Measurements from ENCODE around the gene CHRNA1. TPM values are rescaled to one million over a fixed set of nuclear protein-coding genes. Genes with fewer than 3 reads are reported as not detected.

CHRNA1 gene
- total and polyA plus RNA-seq, 2 of the 13 experiments (the other 11 are each of a cell fraction or from before 2014, with no cell fraction given), result not detected

DNA sequence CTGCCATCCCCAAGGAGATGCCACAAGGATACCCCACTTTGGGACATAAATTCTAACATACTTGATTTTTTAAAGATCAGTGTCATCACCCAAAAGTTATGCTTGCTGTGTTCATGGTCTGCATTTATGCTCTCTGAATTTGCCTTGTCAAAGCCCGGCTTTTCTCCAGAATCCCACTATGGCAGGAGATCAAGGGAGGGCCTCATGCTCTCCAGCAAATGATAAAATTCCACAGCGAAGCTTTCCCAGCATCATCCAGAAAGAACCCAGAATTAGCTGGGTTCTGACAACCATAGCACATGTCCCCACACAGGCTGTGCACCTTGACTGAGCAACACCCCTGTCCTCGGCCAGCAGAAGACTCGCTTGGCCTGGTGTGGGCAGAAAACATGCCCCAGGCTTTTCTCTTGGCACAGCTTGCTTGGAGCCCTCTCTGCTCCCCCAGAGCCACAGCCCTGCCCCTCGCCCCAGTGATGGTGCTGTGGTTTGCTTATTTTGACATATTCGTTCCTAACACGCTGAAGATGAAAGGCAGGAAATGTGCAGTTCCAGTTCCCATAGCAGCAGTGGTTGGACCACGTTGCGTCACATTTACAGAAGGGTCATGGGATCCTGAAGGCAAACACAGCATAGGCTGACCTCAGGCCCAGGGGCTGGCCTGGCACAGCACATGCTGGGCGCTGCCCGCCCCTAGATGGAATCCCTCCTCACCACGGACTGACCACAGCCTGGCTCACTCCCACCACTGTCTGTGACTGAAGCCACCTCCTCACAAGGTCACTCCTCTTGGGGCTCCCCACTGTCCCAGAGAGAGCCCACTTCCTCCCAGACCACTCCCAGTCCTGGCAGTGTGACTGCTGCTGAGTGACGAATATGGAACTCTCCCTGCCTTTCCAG lies 14.1 kb upstream of the CHRNA1 start (continued):
- TF ChIP-seq KLF12 (CRISPR knock-in tag; IDR thresholded peaks at IDR 0.05; ENCODE audit: borderline replicate concordance), result no peak
- TF ChIP-seq, protein P1, sequence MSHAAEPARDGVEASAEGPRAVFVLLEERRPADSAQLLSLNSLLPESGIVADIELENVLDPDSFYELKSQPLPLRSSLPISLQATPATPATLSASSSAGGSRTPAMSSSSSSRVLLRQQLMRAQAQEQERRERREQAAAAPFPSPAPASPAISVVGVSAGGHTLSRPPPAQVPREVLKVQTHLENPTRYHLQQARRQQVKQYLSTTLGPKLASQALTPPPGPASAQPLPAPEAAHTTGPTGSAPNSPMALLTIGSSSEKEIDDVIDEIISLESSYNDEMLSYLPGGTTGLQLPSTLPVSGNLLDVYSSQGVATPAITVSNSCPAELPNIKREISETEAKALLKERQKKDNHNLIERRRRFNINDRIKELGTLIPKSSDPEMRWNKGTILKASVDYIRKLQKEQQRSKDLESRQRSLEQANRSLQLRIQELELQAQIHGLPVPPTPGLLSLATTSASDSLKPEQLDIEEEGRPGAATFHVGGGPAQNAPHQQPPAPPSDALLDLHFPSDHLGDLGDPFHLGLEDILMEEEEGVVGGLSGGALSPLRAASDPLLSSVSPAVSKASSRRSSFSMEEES (CRISPR knock-in tag; IDR thresholded peaks at IDR 0.05), result peak; percentile 91
- TF ChIP-seq RFX3 (CRISPR knock-in tag; IDR thresholded peaks at IDR 0.05), result peak; percentile 46
- TF ChIP-seq CEBPB (IDR thresholded peaks at IDR 0.05; ENCODE audit: borderline replicate concordance, low read depth, low read length), result peak; percentile 91

DNA sequence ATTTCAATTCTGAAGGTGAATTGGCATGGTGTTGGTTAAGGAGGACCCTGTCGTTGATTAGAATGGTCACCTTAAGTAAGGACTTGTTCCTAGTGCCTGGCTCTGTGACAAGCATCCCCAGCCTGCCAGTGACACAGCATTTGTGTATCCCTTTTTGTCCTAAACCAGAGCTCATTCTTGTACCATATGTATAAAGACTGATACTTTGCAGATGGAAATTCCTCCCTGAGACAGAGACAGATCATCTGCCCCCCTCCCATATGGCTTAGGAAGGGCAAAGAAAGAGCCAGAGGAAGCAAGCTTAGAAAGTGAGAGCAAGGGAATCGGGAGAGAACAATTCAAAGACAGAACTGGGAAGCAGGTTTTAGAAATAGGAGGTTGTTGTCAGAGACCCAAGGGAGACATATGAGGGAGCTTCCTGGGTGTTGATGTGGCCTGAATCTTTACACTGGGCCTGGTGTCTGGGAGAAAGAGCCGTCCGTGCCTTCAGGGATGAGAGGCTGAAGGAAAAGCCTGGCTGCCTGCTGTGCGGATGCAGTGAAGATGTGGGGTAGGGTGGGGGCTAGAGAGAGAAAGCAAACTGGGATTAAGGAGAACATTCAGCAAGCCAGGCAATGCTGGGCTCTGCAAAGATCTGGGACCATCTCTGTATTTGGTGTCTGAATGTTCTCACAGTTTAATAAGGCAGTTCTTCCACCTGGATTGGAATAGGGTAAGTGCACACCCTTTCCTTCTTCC lies 13.2 kb upstream of the CHRNA1 start:
- no peak overlapping the region for H2AFZ ChIP-seq (ENCODE audit: low read length)
- intact Hi-C loops (cut with micrococcal nuclease; ENCODE audit: unreplicated experiment), result no loop called here
- H3K4me1 ChIP-seq (ENCODE audit: insufficient read depth, low read length), result peaks cover under 1% of the 10 kb centered on the region
- no peak overlapping the region for H3K27ac ChIP-seq (ENCODE audit: extremely low read length, insufficient read depth, low read length)
- H3K4me3 ChIP-seq (replicated peaks in 1 of 3; ENCODE audit: insufficient read depth in 1 of 3, low read depth in 2 of 3, low read length in 3 of 3), result no peak overlapping the region
- no peaks in the 10 kb centered on the region for H3K36me3 ChIP-seq (replicated peaks in 1 of 2; ENCODE audit: control insufficient read depth in 1 of 2, insufficient read depth in 2 of 2, low read length in 2 of 2)
- no peak overlapping the region for H3K9ac ChIP-seq (ENCODE audit: insufficient read depth, low read depth, low read length)
- no peak overlapping the region for H3K4me2 ChIP-seq (ENCODE audit: low read depth, low read length)
- H4K20me1 ChIP-seq (ENCODE audit: insufficient read depth, low read length), result no peaks in the 10 kb centered on the region
- no TSS peak for BruUV-seq (replicated peaks)
- DNase-seq (ENCODE audit: low spot score) (no peak), ATAC-seq (no peak), FAIRE-seq (no peak)
- WGBS (ENCODE audit: low lambda C conversion rate), result 18% methylated on average over 5 of the region's 5 CpGs
- no peaks in the 10 kb centered on the region for H3K9me3 ChIP-seq (ENCODE audit: low read length)
- in situ Hi-C loops (cut with HindIII; ENCODE audit: extremely low pct_ligation_motif_present, low pct_unique_long_range_greater_than_20kb), result no loop called here
- TF ChIP-seq, protein P2, sequence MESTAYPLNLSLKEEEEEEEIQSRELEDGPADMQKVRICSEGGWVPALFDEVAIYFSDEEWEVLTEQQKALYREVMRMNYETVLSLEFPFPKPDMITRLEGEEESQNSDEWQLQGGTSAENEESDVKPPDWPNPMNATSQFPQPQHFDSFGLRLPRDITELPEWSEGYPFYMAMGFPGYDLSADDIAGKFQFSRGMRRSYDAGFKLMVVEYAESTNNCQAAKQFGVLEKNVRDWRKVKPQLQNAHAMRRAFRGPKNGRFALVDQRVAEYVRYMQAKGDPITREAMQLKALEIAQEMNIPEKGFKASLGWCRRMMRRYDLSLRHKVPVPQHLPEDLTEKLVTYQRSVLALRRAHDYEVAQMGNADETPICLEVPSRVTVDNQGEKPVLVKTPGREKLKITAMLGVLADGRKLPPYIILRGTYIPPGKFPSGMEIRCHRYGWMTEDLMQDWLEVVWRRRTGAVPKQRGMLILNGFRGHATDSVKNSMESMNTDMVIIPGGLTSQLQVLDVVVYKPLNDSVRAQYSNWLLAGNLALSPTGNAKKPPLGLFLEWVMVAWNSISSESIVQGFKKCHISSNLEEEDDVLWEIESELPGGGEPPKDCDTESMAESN (CRISPR knock-in tag; conservative IDR thresholded peaks at IDR 0.05), result no peak
- TF ChIP-seq ZNF672 (CRISPR knock-in tag; IDR thresholded peaks at IDR 0.05), result no peak
- TF ChIP-seq ATF7 (IDR thresholded peaks at IDR 0.05), result no peak
- TF ChIP-seq ATF7 (CRISPR knock-in tag; IDR thresholded peaks at IDR 0.05), result no peak
- TF ChIP-seq, protein P3, sequence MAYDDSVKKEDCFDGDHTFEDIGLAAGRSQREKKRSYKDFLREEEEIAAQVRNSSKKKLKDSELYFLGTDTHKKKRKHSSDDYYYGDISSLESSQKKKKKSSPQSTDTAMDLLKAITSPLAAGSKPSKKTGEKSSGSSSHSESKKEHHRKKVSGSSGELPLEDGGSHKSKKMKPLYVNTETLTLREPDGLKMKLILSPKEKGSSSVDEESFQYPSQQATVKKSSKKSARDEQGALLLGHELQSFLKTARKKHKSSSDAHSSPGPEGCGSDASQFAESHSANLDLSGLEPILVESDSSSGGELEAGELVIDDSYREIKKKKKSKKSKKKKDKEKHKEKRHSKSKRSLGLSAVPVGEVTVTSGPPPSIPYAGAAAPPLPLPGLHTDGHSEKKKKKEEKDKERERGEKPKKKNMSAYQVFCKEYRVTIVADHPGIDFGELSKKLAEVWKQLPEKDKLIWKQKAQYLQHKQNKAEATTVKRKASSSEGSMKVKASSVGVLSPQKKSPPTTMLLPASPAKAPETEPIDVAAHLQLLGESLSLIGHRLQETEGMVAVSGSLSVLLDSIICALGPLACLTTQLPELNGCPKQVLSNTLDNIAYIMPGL (CRISPR knock-in tag; IDR thresholded peaks at IDR 0.05; ENCODE audit: borderline replicate concordance in 1 of 2, low read depth in 1 of 2), result no peak
- no peak for TF ChIP-seq ZNF460 (CRISPR knock-in tag; IDR thresholded peaks at IDR 0.05; ENCODE audit: borderline replicate concordance)
- TF ChIP-seq CBX1 (IDR thresholded peaks at IDR 0.05; ENCODE audit: low read depth), result no peak
- TF ChIP-seq SP1 (IDR thresholded peaks at IDR 0.05), result no peak
- TF ChIP-seq SP1 (CRISPR knock-in tag; IDR thresholded peaks at IDR 0.05), result no peak
- TF ChIP-seq TAF1 (CRISPR knock-in tag; IDR thresholded peaks at IDR 0.05), result no peak
- TF ChIP-seq ZNF30 (CRISPR knock-in tag; IDR thresholded peaks at IDR 0.05), result no peak
- TF ChIP-seq, protein P4, sequence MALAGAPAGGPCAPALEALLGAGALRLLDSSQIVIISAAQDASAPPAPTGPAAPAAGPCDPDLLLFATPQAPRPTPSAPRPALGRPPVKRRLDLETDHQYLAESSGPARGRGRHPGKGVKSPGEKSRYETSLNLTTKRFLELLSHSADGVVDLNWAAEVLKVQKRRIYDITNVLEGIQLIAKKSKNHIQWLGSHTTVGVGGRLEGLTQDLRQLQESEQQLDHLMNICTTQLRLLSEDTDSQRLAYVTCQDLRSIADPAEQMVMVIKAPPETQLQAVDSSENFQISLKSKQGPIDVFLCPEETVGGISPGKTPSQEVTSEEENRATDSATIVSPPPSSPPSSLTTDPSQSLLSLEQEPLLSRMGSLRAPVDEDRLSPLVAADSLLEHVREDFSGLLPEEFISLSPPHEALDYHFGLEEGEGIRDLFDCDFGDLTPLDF (CRISPR knock-in tag; IDR thresholded peaks at IDR 0.05), result no peak
- peaks cover 4 to 71% of the 10 kb centered on the region in 2 experiments; a peak in 3 of 5 replicates for H3K27me3 ChIP-seq (ENCODE audit: control insufficient read depth in 1 of 2, insufficient read depth in 2 of 2, low read length in 2 of 2)
- ChIA-PET POLR2A (no interaction called here), CTCF (ENCODE audit: low intra/inter-chr PET ratio, low total read pairs) (no interaction called here)
- no peaks in the 10 kb centered on the region for H3K79me2 ChIP-seq (ENCODE audit: insufficient read depth, low read length)
